Breast epithelium (tissue), 3 donors: Measurements from ENCODE around the gene NEUROD6.

Experiments
- CTCF ChIP-seq, 3 donors: fragments of 450-650 bp; IDR thresholded peaks; one replicate each; pipeline ENCODE4 v1.5.1; 2016 to 2017; ENCODE audit warnings: antibody characterized with exemption in 3 of 3, mild to moderate bottlenecking in 3 of 3, moderate library complexity in 3 of 3
- POLR2AphosphoS5 ChIP-seq, 3 donors: sonication (generic); formaldehyde crosslinking; IDR thresholded peaks; one replicate each; pipeline ENCODE4 v1.6.1; 2017; ENCODE audit warnings: antibody characterized with exemption in 3 of 3

- TF ChIP-seq CTCF (IDR thresholded peaks at IDR 0.05) (no peak), POLR2AphosphoS5 (IDR thresholded peaks at IDR 0.05) (no peak)
Measured at GRCh38 chr7:31327071-31327470, 13.5 kb downstream of the NEUROD6 start.
